HPDE6-E6E7 (cell line): ENCODE results near the gene HOXB7.

Source experiments
- DNase-seq: peaks from one replicate; pipeline ENCODE4 v3.0.0; 2011; ENCODE audit warnings: missing footprints; ENCODE audit errors: extremely low spot score

Gene HOXB7

GRCh38 chr17:48579471-48579759, 31.4 kb downstream of the HOXB7 start:
- DNase-seq: no peak

GRCh38 chr17:48578616-48579470, 32.0 kb downstream of the HOXB7 start:
- DNase-seq: no peak

- no peak for DNase-seq
Measured at GRCh38 chr17:48577946-48578615, 32.7 kb downstream of the HOXB7 start, which contains the start of gene HOXB4. TSS of gene HOXB4 (minus strand) at chr17:48578350. CDS start at chr17:48578319, 31 bp downstream.

GRCh38 chr17:48577330-48577945, 33.4 kb downstream of the HOXB7 start:
- DNase-seq: no peak

- no peak for DNase-seq
Measured at GRCh38 chr17:48576479-48577309, 34.1 kb downstream of the HOXB7 start.

- DNase-seq: no peak
Measured at GRCh38 chr17:48575673-48576478, 34.9 kb downstream of the HOXB7 start.

- DNase-seq: no peak
Measured at GRCh38 chr17:48575066-48575582, 35.7 kb downstream of the HOXB7 start.

- DNase-seq: no peak
Measured at GRCh38 chr17:48574505-48575065, 36.2 kb downstream of the HOXB7 start.

- DNase-seq: no peak
Measured at GRCh38 chr17:48571826-48572417, 38.9 kb downstream of the HOXB7 start.

GRCh38 chr17:48571024-48571818, 39.6 kb downstream of the HOXB7 start:
- no peak for DNase-seq

GRCh38 chr17:48570325-48571023, 40.3 kb downstream of the HOXB7 start:
- no peak for DNase-seq

GRCh38 chr17:48569674-48570324, 41.0 kb downstream of the HOXB7 start:
- DNase-seq: no peak

- DNase-seq: no peak
Measured at GRCh38 chr17:48569240-48569582, 41.6 kb downstream of the HOXB7 start.

- DNase-seq: no peak
Measured at GRCh38 chr17:48568499-48569239, 42.1 kb downstream of the HOXB7 start.

GRCh38 chr17:48567646-48568354, 43.0 kb downstream of the HOXB7 start:
- DNase-seq: no peak

GRCh38 chr17:48567209-48567608, 43.6 kb downstream of the HOXB7 start:
- DNase-seq: no peak

GRCh38 chr17:48566717-48567116, 44.1 kb downstream of the HOXB7 start:
- no peak for DNase-seq
